Measurements from ENCODE around the gene CBX8. TPM values are rescaled to one million over a fixed set of nuclear protein-coding genes. Genes with fewer than 3 reads are reported as not detected.
A peak's percentile ranks its signal among the peaks of the same experiment; 100 is the strongest.

CBX8 gene
- total and polyA plus RNA-seq, 2 of the 13 experiments (the other 11 are each of a cell fraction or from before 2014, with no cell fraction given): 0.34 to 12.6 TPM

- TF ChIP-seq ZBTB26 (CRISPR knock-in tag; IDR thresholded peaks at IDR 0.05; ENCODE audit: borderline replicate concordance) (peak; percentile 16; the same call in 1 of the 2 replicates), NAIF1 (CRISPR knock-in tag; IDR thresholded peaks at IDR 0.05; ENCODE audit: borderline replicate concordance) (peak; percentile 63; the same call in 1 of the 2 replicates), ZNF335 (CRISPR knock-in tag; IDR thresholded peaks at IDR 0.05) (no peak), KDM3A (CRISPR knock-in tag; IDR thresholded peaks at IDR 0.05; ENCODE audit: low read depth) (peak; percentile 53; the same call in 1 of the 2 replicates), MXD3 (CRISPR knock-in tag; IDR thresholded peaks at IDR 0.05) (peak; percentile 84; the same call in 1 of the 2 replicates), ZNF180 (CRISPR knock-in tag; IDR thresholded peaks at IDR 0.05; ENCODE audit: borderline replicate concordance, low read depth) (no peak; the same call in 1 of the 2 replicates), KIAA2018 (CRISPR knock-in tag; IDR thresholded peaks at IDR 0.05; ENCODE audit: borderline replicate concordance) (no peak), ARID4A (CRISPR knock-in tag; IDR thresholded peaks at IDR 0.05; ENCODE audit: borderline replicate concordance) (peak; percentile 66)
Observed at GRCh38 chr17:79811011-79811867, 14.4 kb upstream of the CBX8 start (continued).

All from HepG2 (cell line).